ENCODE results near the gene C17orf58. TPM values are rescaled to one million over a fixed set of nuclear protein-coding genes. Genes with fewer than 3 reads are reported as not detected.

The C17orf58 gene
- total and polyA plus RNA-seq, 2 experiments from 2014 or later, result 30.9 to 35.8 TPM

DNA sequence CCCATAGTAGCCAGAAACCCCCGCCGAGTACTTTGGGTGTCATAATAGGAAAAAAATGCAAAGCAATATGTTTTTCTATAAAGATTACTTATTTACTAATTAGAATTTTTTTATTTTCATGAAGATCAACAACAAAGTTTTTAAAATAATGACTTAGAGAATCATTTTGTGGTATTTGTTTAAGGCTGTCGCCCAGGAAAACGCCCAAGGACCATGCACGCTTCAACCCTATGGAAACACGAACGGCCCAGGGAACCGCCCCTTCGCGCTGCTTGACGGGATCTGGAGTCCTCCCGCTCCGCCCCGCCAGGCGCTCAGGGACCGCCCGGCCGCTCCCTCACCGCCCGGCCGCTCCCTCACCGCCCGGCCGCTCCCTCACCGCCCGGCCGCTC lies 38.9 kb upstream of the C17orf58 start:
- no peaks in the 10 kb centered on the region for H3K9me3 Mint-ChIP-seq
- H3K36me3 Mint-ChIP-seq (ENCODE audit: low read depth), result peaks cover 48% of the 10 kb centered on the region
- Histone ChIP-seq H3K4me1 (ENCODE audit: insufficient read depth) (peaks cover 16% of the 10 kb centered on the region), H2AFZ (no peak overlapping the region), H3K27me3 (ENCODE audit: insufficient read depth) (no peaks in the 10 kb centered on the region), H3K36me3 (ENCODE audit: insufficient read depth) (peaks cover 37% of the 10 kb centered on the region), H4K20me1 (replicated peaks; ENCODE audit: insufficient read depth) (peaks cover 30% of the 10 kb centered on the region), H3K27ac (ENCODE audit: low read depth) (peak overlapping the region; percentile 86), H3K9me2 (ENCODE audit: insufficient read depth) (no peaks in the 10 kb centered on the region), H3K79me2 (replicated peaks; ENCODE audit: insufficient read depth) (peaks cover 46% of the 10 kb centered on the region), H3K4me2 (peak overlapping the region; percentile 65), H3F3A (replicated peaks; ENCODE audit: low read depth) (peaks cover 26% of the 10 kb centered on the region), H3K4me3 (peak overlapping the region; percentile 21)
- H3K27me3 Mint-ChIP-seq (ENCODE audit: insufficient read depth, low read depth, poor library complexity), result peaks cover 19% of the 10 kb centered on the region
- peak overlapping the region; percentile 98 for H3K4me3 Mint-ChIP-seq
- peak; percentile 99 for DNase-seq (ENCODE audit: low spot score)
- no peak for TF ChIP-seq CREB1 (CRISPR knock-in tag; IDR thresholded peaks at IDR 0.05; ENCODE audit: low read depth)
- TF ChIP-seq, protein P1, sequence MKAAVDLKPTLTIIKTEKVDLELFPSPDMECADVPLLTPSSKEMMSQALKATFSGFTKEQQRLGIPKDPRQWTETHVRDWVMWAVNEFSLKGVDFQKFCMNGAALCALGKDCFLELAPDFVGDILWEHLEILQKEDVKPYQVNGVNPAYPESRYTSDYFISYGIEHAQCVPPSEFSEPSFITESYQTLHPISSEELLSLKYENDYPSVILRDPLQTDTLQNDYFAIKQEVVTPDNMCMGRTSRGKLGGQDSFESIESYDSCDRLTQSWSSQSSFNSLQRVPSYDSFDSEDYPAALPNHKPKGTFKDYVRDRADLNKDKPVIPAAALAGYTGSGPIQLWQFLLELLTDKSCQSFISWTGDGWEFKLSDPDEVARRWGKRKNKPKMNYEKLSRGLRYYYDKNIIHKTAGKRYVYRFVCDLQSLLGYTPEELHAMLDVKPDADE (IDR thresholded peaks at IDR 0.05), result no peak
- no peak for TF ChIP-seq EZH2phosphoT487 (IDR thresholded peaks at IDR 0.05; ENCODE audit: unreplicated experiment)
- no peak for TF ChIP-seq EZH2 (IDR thresholded peaks at IDR 0.05; ENCODE audit: low read depth, unreplicated experiment)
- peak; percentile 83 for ATAC-seq
- H3K4me1 Mint-ChIP-seq, result peaks cover 23% of the 10 kb centered on the region
- 0 out of 2 replicates have a peak overlapping the region, but pooled peaks have one; percentile 59 for H3K27ac Mint-ChIP-seq

DNA sequence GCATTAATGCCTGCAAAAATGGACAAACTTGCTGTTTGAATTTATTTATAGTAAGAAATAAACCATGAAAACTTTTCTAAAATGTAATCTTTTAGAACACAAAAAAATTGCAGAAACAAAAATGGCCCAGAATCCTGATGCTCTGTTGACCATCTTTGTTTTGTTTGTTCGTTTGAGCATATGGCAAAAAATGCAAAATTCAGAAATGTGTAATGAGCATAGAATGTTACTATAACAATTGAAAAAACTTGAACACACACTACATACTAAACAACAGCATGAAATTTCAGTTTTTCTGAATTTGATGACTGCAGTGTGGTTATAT lies 38.1 kb upstream of the C17orf58 start:
- ATAC-seq (no peak), DNase-seq (ENCODE audit: low spot score) (no peak)
- Histone ChIP-seq H3K27ac (ENCODE audit: low read depth) (peak overlapping the region; percentile 86), H3K4me2 (peak overlapping the region; percentile 65), H2AFZ (no peak overlapping the region), H3K79me2 (replicated peaks; ENCODE audit: insufficient read depth) (peaks cover 39% of the 10 kb centered on the region), H4K20me1 (replicated peaks; ENCODE audit: insufficient read depth) (peaks cover 23% of the 10 kb centered on the region), H3F3A (replicated peaks; ENCODE audit: low read depth) (peaks cover 20% of the 10 kb centered on the region; the same call in 1 of the 2 replicates), H3K4me1 (ENCODE audit: insufficient read depth) (peaks cover 16% of the 10 kb centered on the region), H3K36me3 (ENCODE audit: insufficient read depth) (peaks cover 30% of the 10 kb centered on the region), H3K27me3 (ENCODE audit: insufficient read depth) (no peaks in the 10 kb centered on the region), H3K4me3 (peak overlapping the region; percentile 21), H3K9me2 (ENCODE audit: insufficient read depth) (no peaks in the 10 kb centered on the region)
- peaks cover 19% of the 10 kb centered on the region for H3K27me3 Mint-ChIP-seq (ENCODE audit: insufficient read depth, low read depth, poor library complexity)
- peaks cover 28% of the 10 kb centered on the region for H3K4me1 Mint-ChIP-seq
- peaks cover 41% of the 10 kb centered on the region for H3K36me3 Mint-ChIP-seq (ENCODE audit: low read depth)
- H3K9me3 Mint-ChIP-seq, result no peaks in the 10 kb centered on the region
- H3K27ac Mint-ChIP-seq, result peak overlapping the region; percentile 95
- H3K4me3 Mint-ChIP-seq, result peak overlapping the region; percentile 55
- no peak for TF ChIP-seq EZH2phosphoT487 (IDR thresholded peaks at IDR 0.05; ENCODE audit: unreplicated experiment)
- TF ChIP-seq ZNF331 (CRISPR knock-in tag; IDR thresholded peaks at IDR 0.05; ENCODE audit: low read depth), result no peak
- no peak for TF ChIP-seq POLR2AphosphoS5 (IDR thresholded peaks at IDR 0.05; ENCODE audit: low read depth)
- TF ChIP-seq, protein P2, sequence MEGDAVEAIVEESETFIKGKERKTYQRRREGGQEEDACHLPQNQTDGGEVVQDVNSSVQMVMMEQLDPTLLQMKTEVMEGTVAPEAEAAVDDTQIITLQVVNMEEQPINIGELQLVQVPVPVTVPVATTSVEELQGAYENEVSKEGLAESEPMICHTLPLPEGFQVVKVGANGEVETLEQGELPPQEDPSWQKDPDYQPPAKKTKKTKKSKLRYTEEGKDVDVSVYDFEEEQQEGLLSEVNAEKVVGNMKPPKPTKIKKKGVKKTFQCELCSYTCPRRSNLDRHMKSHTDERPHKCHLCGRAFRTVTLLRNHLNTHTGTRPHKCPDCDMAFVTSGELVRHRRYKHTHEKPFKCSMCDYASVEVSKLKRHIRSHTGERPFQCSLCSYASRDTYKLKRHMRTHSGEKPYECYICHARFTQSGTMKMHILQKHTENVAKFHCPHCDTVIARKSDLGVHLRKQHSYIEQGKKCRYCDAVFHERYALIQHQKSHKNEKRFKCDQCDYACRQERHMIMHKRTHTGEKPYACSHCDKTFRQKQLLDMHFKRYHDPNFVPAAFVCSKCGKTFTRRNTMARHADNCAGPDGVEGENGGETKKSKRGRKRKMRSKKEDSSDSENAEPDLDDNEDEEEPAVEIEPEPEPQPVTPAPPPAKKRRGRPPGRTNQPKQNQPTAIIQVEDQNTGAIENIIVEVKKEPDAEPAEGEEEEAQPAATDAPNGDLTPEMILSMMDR (conservative IDR thresholded peaks at IDR 0.05; ENCODE audit: low read depth in 2 of 2), result no peak
- TF ChIP-seq JUNB (IDR thresholded peaks at IDR 0.05; ENCODE audit: unreplicated experiment), result no peak
- TF ChIP-seq, protein P3, sequence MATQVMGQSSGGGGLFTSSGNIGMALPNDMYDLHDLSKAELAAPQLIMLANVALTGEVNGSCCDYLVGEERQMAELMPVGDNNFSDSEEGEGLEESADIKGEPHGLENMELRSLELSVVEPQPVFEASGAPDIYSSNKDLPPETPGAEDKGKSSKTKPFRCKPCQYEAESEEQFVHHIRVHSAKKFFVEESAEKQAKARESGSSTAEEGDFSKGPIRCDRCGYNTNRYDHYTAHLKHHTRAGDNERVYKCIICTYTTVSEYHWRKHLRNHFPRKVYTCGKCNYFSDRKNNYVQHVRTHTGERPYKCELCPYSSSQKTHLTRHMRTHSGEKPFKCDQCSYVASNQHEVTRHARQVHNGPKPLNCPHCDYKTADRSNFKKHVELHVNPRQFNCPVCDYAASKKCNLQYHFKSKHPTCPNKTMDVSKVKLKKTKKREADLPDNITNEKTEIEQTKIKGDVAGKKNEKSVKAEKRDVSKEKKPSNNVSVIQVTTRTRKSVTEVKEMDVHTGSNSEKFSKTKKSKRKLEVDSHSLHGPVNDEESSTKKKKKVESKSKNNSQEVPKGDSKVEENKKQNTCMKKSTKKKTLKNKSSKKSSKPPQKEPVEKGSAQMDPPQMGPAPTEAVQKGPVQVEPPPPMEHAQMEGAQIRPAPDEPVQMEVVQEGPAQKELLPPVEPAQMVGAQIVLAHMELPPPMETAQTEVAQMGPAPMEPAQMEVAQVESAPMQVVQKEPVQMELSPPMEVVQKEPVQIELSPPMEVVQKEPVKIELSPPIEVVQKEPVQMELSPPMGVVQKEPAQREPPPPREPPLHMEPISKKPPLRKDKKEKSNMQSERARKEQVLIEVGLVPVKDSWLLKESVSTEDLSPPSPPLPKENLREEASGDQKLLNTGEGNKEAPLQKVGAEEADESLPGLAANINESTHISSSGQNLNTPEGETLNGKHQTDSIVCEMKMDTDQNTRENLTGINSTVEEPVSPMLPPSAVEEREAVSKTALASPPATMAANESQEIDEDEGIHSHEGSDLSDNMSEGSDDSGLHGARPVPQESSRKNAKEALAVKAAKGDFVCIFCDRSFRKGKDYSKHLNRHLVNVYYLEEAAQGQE (IDR thresholded peaks at IDR 0.05; ENCODE audit: unreplicated experiment), result no peak
- no peak for TF ChIP-seq CREB1 (CRISPR knock-in tag; IDR thresholded peaks at IDR 0.05; ENCODE audit: low read depth)
